HG02642 (cell line): ENCODE results near the gene PPP1R3C.

Source experiments
- ATAC-seq: cut with Tn5 transposase; IDR thresholded peaks from one replicate; pipeline ENCODE4 v1.9.1; 2021; ENCODE audit warnings: mild to moderate bottlenecking; ENCODE audit not compliant: unreplicated experiment, poor library complexity

PPP1R3C gene

DNA sequence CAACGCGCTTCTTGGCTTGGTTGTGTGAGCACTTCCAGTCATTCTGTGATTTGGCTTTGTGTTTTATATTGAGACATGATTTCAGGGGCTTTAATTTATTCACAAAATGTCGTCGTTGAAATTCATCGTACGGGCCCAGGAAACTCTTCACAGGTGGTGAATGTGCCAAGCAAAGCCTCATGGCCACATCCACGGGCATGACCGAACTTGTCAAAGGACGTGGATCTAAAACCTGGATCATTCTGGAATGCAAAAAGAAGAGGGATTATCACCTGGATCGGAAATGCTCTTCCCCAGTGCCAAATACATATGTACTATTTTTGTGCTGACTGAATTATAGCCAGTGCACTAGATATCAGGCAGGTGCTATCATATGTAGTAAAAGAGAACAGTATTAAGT is 2.2 kb downstream of the PPP1R3C start:
- no peak for ATAC-seq

DNA sequence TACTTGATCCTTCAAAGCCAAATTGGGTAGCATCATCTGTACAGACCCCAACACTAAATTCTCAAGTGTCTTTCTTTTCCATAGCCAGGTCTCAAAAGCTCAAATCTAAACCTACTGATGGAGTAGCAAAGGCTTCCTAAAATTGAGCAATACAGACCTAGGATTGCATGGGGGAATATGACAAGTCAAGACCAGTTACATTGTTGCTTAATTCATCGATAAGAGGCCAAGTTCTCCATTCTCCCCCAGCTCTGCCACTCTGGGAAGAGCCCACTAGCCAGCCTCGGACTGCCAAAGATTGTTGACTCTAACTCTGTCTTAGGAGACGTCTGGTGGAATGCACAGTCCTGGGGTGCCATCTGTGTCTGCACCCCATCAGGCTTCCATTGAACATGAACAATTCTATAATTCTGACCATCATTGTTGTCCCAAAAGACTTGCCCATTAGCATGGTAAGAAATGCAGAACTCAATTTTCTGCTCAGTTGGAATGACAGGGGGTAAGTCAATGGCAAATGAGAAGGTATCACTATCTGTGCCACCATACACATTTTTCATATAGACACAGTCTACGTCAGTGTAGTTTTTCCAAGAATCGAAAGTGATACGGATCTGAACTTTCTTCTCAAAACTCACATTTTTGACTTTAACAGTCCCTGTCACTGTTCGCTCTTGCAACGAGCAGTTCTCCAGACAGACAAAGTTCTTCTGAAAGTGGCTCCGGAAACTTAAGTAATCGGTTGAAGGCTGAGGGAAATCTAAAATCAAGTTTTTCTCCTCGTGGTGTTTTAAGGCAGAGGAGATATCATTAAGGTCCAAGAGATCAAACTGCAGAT is 2.9 kb downstream of the PPP1R3C start:
- ATAC-seq, result no peak

DNA sequence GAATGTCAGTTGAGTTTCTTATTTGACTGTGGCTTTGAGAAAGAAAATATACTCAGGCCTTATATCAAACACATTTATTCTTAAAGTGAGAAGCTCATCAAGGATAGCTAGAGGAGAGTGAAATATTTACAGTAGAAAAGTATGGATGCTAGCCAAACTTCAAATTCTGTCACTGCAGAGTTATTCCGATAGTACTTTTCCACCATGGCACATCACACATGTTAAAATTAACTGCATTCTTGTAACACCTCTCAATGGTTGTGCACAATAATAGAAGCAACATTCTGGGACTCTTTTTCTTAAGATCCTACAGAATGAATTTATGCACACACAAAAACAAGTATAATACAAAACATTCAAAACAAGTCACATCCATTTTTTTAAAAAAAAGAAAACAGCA is 4.5 kb downstream of the PPP1R3C start:
- no peak for ATAC-seq

DNA sequence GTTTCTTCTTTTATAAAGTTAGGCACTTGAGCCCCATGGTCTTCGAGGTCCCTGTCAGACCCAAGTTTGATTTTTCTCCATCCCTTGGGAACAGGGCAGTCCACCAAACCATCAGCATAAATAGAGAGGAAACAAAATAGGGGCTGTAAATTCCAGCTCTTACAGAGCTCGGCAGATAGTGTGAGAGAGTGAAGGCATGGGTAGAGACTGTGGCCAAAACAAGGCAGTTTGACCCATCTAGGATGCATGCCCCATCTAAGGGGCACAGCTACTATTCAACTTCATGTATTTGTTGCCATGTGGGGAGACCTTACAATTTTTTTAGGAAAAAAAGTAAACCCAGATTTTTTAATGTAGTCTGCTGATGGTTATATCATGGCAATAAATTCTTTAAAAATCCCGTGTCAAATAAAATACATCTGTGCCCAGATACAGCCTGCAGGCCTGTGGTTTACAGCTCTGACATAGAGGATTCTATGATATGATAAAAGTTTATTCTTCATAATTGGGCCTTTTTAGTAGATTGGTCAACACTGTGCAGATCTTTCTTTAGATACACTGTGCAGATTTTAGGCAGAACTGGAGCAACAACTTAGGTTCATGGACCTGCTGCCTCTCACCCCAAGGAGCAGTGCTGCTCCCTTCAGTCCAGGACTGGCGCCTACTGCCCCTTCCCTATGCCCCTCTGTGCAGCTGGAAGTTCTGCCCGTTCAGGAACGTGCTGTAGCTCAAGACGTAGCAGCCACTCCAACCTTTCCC is 5.3 kb downstream of the PPP1R3C start:
- ATAC-seq, result no peak

DNA sequence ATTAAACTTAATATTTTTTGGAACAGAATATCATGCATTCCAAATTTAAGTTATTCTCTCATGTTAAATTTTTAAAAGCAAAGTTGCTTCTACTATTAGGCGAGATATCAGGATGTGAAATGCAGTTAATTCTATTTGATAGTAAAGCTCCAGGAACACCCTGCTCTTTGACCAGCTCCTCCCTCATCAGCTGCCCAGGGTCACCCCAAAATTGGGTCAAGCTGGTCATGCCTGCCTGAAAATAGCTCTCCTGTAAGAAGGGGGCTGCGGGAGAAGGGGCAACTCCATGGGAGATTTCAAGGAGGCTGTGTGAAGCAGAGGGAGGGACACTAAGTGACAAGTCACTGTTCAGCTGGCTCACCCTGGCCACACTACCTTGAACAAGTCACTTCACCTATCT is 5.9 kb downstream of the PPP1R3C start:
- ATAC-seq, result no peak

DNA sequence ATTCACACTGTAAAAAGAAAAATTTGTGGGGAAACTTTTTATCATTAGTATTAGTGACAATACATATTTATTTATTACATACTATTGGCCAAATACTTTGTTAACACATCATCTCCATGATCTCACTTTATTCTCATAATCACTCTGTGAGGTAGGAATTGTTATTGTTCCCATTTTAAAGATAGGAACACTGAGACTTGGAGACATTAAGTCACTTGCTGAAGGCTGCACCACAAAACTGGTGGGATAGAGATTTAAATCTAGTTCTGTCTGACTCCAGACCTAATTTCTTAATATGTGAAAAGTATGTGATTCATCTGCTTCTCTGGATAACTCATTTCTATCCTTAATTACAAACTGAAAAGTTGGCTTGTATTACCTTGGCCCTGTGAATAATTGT is 8.2 kb downstream of the PPP1R3C start:
- no peak for ATAC-seq

DNA sequence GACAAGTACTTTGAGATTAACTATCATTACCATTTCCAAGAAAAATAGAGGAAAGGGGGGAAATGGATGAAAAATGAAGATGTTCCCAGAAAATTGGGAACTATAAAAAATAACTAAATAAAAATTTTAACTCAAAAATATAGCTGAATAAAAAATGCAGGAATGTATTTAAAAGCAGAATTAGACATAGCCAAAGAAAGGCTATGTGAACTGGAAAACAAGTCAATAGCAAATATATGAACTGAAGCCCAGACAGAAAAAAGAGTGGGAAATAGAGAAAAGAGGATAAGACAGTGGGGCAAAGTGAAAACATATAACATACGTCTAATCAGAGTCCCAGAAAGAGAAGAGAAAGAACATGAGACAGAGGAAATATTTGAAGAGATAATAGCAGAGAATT is 10.3 kb downstream of the PPP1R3C start:
- ATAC-seq, result no peak

DNA sequence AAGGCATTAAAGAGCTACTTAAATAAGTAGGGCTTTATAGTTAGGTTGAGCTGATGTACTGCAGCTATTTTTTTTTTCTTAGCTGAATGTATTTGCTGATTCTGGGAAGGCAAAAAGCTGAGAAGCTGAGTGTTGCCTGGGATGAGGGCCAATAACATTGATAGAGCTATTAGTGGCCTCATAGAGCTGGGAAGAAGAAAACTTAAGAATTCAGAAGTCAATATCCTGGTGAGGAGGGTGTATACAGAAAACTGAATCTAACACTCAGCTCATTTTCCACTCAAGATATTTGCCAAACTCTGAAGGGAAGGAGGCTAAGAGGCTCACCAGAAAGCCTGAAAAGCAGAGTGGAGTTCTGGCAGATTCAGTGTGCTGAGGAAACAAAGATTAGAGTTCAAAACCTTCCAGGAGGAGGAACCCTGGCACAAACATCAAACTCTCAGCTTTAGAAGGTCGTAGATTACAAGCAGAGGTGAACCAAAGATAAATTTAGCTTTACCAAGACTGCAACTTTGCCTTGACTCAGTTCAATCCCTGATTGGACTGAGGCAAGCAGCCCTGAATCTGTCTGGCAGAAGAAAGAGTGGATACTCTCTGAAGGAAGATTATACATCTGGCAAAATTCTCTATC is 11.3 kb downstream of the PPP1R3C start:
- no peak for ATAC-seq

DNA sequence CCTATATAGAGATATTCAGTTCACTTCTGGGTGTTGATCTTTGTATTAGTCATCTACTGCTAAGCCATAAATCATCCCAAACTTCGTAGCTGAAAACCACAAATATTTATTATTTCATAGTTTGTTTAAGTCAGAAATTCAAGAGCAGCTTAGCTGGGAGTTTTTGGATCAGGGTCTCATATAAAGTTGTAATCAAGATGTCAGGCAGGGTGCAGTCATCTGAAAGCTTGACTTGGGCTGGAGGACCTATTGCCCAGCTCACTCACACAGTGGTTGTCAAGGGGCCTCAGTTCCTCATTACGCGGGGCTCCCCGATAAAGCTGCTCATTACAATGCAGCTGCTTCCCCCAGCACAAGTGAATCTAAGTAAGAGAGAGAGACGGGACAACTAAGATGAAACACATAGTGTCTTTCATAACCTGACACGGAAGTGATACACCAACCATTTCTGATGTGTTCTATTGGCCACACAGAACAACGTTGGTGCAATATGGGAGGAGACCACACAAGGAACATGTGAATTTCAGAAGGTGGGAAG is 15.7 kb downstream of the PPP1R3C start:
- ATAC-seq, result no peak

DNA sequence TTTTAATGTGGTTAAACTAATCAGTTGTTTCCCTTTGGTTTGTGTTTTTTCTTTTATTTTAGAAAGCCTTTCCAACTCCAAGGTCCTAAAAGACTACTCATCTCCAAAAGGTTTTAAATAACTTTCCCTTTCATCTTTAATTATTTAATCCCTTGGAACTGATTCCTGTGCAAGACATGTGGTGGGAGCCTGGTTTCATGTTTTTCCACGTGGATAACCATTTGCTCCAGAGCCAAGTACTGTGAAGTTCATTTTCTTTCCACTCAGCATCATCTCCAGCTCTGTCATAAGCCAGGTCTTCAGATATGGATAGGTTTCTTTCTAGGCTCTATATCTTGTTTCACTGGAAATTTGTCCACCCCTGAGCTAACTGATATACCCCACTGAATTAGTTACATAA is 16.7 kb downstream of the PPP1R3C start:
- no peak for ATAC-seq

DNA sequence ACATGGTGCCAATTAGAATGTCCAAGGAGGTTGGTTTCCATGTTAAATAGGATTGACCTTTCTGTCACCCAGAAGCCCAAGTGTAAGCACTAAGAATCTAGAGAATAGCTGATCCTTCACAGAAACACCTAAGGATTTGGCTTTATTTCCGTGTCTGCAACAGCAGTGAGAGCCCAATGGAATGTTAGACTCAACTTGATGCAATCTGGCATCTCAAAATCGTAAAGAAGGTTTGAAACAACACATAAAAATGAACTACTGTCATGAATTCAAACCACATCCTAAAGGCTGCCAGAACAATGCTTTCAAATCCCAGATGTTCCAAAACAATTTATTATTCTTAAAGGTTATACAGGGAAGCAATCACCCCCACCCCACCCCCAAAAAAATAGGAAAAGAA is 18.6 kb downstream of the PPP1R3C start:
- no peak for ATAC-seq

DNA sequence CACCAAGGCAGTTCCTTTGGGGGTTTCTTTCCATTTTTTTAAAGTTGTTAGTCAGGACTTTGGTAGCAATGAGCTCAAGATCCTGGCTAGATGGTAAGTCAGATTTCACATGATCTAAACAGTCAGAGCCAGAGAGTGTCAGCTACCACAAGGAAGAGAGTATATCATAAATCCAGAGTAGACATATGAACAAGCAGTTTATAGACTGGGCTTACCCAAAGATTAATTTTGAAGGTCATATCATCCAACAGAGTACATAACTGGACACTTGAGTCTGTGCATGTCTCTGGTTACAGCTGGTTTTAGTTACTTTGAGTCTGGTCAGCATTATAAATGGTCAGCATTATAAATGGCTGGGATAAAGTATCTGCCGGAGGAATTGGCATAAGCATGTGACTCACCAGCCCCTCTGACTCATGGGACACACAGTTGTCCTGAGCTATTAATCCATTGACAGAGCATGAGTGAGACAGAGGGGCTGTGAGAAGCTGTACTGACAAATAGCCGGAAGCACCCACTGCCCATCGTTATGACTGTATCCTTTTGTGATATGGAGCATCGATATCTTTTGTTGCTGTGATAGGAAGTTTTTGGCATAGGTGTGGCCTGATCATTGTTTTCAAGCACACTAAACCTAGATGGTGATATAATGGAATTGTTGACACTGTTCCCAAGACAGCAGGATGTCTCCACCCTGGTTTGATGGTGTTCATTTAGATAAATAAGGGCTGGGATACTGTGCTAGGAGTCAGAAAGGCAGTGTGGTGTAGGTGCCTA is 19.3 kb downstream of the PPP1R3C start:
- ATAC-seq, result no peak

DNA sequence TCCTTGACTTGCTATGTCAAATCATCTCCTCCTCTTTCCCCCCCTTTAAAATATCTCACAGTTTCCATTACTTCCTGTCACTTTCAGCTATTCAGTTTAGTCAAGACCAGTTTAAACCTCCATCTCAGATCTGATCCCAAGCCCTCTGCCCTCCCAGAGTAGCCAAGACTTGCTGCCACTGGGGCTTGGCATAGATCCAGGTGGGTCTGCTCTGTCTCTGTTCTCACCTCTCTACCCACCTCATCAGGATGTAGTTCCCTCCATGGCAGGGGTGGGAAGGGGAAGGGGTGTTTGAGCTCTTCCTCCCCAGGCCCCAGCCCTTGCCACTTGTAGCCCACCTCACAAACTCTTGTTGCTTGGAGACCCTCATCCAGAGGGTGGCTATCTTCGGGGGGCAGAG is 22.0 kb downstream of the PPP1R3C start:
- ATAC-seq, result no peak

DNA sequence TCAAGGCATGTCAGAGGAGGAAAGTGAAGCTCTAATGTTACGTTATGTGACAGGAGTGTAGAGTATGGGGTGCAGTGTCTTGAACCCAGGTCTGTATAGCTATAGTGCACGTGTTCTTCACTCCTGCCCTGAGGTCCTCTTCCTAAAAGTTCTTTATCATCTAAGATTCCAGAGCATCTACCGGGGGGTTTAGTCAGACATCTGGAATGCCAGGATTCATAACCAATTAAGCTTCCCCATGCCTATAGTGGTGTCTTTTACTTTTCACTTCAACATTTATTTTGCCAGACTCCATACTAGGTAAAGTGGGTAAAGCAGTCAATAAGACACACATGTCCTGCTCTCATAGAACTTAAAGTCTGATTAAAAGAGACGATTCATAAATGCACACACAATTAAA is 22.4 kb downstream of the PPP1R3C start:
- ATAC-seq, result no peak

DNA sequence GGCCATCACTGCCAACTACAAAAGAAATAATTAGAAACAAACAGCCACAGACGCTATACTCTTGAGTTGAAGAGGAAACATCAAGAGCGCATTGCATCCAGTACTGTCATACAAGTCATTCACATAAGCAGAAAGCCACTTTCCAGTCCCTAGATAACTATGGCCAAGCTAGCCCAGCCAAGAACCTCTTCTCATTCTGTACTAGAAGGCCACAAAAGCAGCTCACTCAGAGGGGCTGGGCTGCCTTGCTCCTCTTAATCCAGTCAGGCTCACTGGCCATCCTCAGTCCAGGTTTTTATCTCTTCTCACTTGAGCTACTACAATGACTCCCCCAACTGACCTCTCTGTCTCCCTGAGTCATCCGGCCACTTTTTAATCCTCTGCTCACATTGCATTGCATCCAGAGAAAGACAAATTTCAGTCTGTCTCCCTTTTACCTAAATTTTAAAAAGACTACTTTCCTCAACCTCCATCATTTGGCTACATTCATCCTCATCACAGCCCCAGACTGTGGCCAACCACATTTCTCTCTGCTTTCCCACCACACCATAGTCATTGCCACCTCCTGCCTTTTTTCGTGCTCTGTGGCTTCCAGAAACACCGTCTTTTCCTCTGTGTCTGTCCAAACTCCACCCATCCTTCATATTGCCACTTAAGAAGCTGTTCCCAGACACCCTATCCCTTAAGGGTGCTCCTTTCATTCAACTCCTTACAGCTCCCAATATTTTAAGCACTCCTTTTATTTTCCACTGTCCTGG is 25.0 kb downstream of the PPP1R3C start:
- ATAC-seq, result no peak

DNA sequence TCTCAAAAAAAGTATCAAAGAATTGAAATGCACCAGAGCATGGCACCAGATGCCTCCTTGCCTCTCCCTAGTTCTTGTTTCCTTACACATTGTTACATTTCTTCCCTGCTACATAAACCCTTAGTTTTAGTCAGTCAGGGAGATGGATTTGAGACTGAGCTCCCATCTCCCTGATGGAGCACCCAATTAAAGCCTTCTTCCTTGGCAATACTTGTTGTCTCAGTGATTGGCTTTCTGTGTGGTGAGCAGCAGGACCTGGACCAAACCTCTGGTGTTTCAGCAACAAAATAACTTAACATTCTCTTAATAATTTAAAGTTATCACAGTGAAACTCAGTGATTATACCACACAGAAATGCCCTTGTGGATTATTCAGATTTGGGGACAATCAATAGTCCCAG is 26.9 kb downstream of the PPP1R3C start:
- ATAC-seq, result no peak

DNA sequence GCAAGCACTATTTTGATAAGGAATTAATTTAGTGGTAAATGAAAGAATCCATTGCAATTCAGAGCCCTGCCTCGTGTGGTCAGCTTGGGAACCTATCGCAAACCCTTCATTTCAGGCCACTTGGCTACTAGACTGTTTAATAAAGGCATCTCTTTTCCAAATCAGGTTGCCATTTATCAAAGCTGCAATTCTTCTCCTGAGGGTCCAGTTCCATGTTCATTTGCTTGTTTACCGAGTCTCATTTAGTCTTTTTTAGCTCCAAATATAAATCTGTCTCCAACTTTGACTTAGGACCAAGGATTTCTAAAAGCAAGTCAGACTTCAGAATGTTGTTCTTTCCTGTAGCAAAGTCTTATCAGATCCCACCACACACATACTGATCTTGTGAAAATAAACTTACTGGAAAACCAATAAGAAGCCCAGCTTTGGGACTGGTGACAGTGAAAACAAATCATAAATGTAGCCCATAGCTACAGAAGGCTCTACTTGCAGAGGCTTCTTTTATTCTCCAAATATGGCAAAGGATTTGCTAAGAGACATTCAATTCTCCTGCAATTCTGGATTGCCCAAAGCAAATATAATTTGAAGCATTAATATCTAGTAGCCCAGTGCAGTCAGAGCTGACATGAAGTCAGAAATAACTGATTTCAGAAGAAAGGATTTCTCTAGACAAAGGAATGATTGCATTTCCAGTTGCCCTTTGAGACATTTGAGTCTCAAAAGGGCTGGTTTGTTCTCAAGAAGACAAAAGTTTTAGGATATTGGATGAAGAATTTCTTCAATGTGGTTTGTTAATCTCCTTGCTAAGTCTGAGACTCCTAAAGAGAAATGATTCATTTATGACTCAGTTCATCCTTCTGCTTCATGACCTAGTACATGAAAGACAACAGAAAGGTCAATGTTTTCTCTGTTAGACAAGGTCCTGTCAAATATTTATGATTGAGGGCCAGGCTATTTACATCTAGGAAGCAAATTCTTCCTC is 28.0 kb downstream of the PPP1R3C start:
- no peak for ATAC-seq

DNA sequence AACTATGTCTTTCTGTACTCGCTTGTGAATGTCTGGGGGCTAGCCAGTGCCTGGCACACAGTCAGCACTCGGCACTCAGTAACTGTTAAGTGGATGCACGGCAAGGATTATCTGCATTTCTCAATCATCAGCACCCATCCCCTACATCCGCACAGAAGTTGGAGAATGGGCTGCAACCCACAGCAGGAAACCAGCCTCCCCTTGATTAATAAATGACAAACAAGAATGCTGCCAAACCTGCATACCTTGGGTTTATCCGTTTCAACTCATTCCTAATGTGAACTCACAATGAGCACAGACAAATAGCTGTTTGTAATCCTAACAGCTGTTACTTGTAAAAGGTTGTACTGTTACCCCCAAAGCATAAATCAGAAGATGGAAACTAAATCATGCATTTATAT is 28.9 kb downstream of the PPP1R3C start:
- ATAC-seq, result no peak
